Osteoblast (primary cell): ENCODE measurements around the gene MAU2. TPM values are rescaled to one million over a fixed set of nuclear protein-coding genes. Genes with fewer than 3 reads are reported as not detected.
"Not testable (repeated sequence)": the region's sequence is repeated elsewhere in the genome, so short reads cannot be mapped to it uniquely, and the experiment has no call there.

ENCODE experiments used
- DNase-seq: peaks from one replicate; pipeline ENCODE4 v3.0.0; 2011; ENCODE audit warnings: low spot score, mixed read lengths; ENCODE audit not compliant: insufficient read length; ENCODE audit errors: missing footprints
- H2AFZ ChIP-seq: 2 replicates; pipeline ENCODE4 v1.6.0; 2011; ENCODE audit warnings: mild to moderate bottlenecking, low read length
- H3K27ac ChIP-seq: 2 replicates; pipeline ENCODE4 v1.5.1; 2011; ENCODE audit warnings: mild to moderate bottlenecking, low read depth, low read length, moderate library complexity
- H3K27me3 ChIP-seq: 2 replicates; pipeline ENCODE4 v1.6.0; 2012; ENCODE audit warnings: mild to moderate bottlenecking, control low read depth, inconsistent platforms, low read length, moderate library complexity; ENCODE audit not compliant: insufficient read depth
- H3K36me3 ChIP-seq: 2 replicates; pipeline ENCODE4 v1.5.1; 2011; ENCODE audit warnings: mild to moderate bottlenecking, low read length, control low read depth, moderate library complexity; ENCODE audit not compliant: insufficient read depth
- H3K4me1 ChIP-seq: 2 replicates; pipeline ENCODE4 v1.5.1; 2011; ENCODE audit warnings: mild to moderate bottlenecking, low read length, control low read depth, moderate library complexity; ENCODE audit not compliant: insufficient read depth
- H3K4me2 ChIP-seq: 2 replicates; pipeline ENCODE4 v1.6.0; 2011; ENCODE audit warnings: mild to moderate bottlenecking, low read length; ENCODE audit not compliant: insufficient read depth
- H3K4me3 ChIP-seq: fragments of 200-600 bp; sonication (generic); 3 replicates; pipeline ENCODE4 v1.5.1; 2012; ENCODE audit warnings: mild to moderate bottlenecking, low read length, inconsistent platforms; ENCODE audit not compliant: insufficient read depth
- H3K79me2 ChIP-seq: 2 replicates; pipeline ENCODE4 v1.6.0; 2012; ENCODE audit warnings: mild to moderate bottlenecking, low read length, control low read depth, inconsistent platforms; ENCODE audit not compliant: insufficient read depth
- H3K9me3 ChIP-seq: 2 replicates; pipeline ENCODE4 v1.5.1; 2011; ENCODE audit warnings: low read depth, low read length, control low read depth
- H4K20me1 ChIP-seq: 2 replicates; pipeline ENCODE4 v1.6.0; 2012; ENCODE audit warnings: mild to moderate bottlenecking, low read length, control low read depth; ENCODE audit not compliant: insufficient read depth
- total RNA-seq: library from RNA; depleted of rRNA; stranded (reverse); fragments of >200 nt; gene quantifications from 2 replicates; pipeline ENCODE4 v1.2.3, GENCODE V29; 2012
- TF ChIP-seq, protein P1 (sequence below): IDR thresholded peaks from 2 replicates; pipeline ENCODE4 v1.5.1; 2011; ENCODE audit warnings: mild to moderate bottlenecking, low read depth, low read length, moderate library complexity; ENCODE audit errors: extremely low read depth

The MAU2 gene
- total RNA-seq, 1 donor = 39.1 TPM

DNA sequence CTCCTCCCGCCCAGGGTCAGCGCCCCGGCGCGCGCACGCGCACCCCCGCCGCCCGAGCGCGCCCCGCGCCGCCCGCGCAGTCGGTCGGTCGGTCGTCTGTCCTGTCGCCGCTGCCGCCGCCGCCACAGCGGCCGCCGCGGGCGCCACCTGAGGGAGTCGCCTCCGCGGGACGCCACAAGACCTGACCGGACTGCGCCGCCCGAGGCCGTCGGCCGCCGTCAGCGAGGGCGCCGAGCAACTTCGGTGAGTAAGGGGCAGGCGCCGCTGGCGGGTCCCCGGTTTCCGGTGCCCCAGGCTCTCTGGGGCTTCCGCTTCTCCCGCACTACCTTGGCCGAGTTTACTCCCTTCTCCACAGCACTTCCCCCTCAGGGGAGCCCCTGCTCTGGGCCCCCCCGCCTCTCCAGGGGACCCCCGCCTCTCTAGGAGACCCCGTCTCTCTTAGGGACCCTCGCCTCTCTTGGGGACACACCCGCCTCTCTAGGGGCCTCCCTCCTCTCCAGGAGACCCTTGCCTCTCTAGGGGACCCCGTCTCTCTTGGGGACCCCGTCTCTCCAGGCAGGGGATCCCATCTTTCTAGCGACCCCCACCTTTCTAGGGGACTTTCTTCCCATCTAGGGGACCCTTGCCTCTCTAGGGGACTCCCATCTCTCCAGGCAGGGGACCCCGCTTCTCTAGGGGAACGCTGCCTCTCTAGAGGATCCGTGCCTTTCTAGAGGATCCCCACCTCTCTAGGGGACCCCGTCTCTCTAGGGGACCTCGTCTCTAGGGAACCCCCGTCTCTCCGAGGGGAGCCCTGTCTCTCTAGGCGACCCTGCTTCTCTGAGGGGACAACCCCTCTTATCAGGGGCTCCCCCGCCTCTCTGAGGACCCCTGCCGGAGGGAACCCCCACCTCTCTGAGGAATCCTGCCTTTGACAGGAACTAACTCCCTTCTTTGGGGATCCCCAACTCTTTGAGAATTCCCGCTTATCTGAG is 65.6 kb downstream of the MAU2 start:
- Histone ChIP-seq H3K79me2 (peaks cover 51% of the 10 kb centered on the region), H3K36me3 (no peaks in the 10 kb centered on the region), H3K27me3 (no peaks in the 10 kb centered on the region), H3K27ac (peak overlapping the region; percentile 78), H3K4me2 (peak overlapping the region; percentile 96), H3K4me1 (peaks cover 30% of the 10 kb centered on the region), H3K4me3 (peak overlapping the region; percentile 89), H4K20me1 (no peaks in the 10 kb centered on the region), H3K9me3 (no peaks in the 10 kb centered on the region), H2AFZ (peak overlapping the region; percentile 74)
- TF ChIP-seq, protein P1, sequence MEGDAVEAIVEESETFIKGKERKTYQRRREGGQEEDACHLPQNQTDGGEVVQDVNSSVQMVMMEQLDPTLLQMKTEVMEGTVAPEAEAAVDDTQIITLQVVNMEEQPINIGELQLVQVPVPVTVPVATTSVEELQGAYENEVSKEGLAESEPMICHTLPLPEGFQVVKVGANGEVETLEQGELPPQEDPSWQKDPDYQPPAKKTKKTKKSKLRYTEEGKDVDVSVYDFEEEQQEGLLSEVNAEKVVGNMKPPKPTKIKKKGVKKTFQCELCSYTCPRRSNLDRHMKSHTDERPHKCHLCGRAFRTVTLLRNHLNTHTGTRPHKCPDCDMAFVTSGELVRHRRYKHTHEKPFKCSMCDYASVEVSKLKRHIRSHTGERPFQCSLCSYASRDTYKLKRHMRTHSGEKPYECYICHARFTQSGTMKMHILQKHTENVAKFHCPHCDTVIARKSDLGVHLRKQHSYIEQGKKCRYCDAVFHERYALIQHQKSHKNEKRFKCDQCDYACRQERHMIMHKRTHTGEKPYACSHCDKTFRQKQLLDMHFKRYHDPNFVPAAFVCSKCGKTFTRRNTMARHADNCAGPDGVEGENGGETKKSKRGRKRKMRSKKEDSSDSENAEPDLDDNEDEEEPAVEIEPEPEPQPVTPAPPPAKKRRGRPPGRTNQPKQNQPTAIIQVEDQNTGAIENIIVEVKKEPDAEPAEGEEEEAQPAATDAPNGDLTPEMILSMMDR = peak; percentile 23
- DNase-seq = no peak

DNA sequence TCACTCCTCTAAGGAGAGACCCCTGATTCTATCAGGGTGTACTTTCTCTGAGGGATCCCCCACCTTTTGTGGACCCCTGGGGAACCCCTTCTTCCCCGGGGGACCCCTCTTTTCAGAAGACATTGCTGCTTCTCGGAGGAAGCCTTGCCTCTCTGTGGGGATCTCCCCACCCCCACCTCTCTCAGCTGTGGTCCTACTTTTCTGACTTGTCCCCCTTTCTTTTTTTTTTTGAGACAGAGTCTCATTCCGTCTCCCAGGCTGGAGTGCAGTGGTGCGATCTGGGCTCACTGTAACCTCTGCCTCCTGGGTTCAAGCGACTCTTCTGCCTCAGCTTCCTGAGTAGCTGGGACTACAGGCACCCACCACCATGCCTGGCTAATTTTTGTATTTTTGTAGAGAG is 66.5 kb downstream of the MAU2 start:
- Histone ChIP-seq H4K20me1 (no peaks in the 10 kb centered on the region), H2AFZ (no peak overlapping the region), H3K27me3 (no peaks in the 10 kb centered on the region), H3K36me3 (no peaks in the 10 kb centered on the region), H3K4me1 (peaks cover 30% of the 10 kb centered on the region), H3K4me2 (peak overlapping the region; percentile 96), H3K4me3 (peak overlapping the region; percentile 89), H3K27ac (no peak overlapping the region), H3K9me3 (no peaks in the 10 kb centered on the region), H3K79me2 (peaks cover 57% of the 10 kb centered on the region)
- no peak for DNase-seq
- TF ChIP-seq, protein P1 = no peak

DNA sequence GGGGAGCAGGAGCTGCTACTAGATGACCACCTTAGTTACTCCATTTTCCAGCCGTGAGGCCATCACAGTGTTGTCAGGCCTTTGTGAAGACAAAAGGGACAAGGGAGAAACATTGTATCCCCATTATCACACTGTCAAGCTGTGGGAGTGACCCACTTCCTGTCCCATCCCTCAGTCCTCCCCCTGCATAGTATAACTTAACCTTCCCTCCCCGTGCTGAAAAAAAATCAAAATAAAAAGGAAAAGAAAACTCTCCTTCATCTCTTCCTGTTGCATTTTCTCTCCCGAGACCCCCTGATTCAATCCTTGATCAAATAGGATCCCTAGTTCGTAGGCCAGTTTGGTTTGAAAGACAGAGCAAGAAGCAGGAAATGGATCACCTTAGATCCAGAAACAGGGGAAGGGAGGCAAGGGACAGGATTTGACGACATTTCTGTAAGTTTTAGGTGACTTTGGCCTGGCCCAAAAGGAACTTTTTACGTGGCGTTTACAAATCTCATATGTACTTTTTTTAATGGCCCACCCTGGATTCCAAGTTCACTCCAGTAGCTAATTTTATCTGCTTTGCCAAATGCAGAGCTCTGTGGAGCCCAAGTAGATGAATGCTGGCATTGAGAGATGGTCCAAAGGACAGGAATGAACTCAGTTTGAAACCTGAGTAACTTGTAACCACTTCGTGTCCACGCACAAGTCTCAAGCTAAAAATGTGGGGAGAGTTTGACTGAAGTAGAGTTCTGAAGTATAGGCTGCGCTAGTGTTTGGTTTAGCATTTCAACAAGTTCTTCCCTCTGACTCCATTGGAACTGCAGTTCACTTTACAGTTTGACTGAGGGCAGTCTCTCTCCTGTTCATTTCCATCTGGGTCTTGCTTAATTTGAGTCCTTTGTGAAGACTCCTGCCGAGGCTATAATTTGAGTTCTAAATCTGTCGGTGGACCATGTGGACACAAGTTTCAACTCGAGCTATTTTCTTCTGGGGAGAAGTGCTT is 68.2 kb downstream of the MAU2 start:
- Histone ChIP-seq H3K4me3 (no peak overlapping the region), H3K4me1 (peaks cover 30% of the 10 kb centered on the region), H4K20me1 (no peaks in the 10 kb centered on the region), H3K36me3 (no peaks in the 10 kb centered on the region), H3K9me3 (no peaks in the 10 kb centered on the region), H2AFZ (peak overlapping the region; percentile 52), H3K27ac (no peak overlapping the region), H3K27me3 (no peaks in the 10 kb centered on the region), H3K79me2 (peaks cover 71% of the 10 kb centered on the region), H3K4me2 (peak overlapping the region; percentile 18)
- TF ChIP-seq, protein P1 = no peak
- peak; percentile 35 for DNase-seq

DNA sequence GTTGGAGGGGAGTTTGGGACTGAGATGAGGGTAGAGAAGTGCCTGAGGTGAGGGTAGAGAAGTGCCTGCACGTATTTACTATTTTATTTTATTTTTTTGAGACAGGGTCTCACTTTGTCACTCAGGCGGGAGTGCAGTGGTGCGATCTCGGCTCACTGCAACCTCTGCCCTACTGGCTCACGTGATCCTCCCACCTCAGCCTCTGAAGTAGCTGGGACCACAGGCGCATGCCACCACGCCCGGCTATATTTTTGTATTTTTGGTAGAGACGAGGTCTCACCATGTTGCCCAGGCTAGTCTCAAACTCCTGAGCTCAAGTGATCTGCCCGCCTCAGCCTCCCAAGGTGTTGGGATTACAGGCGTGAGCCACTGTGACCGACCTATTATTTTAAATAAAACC is 69.1 kb downstream of the MAU2 start:
- H3K36me3 ChIP-seq, H3K27ac ChIP-seq, H3K9me3 ChIP-seq, H4K20me1 ChIP-seq, H3K27me3 ChIP-seq, H3K4me3 ChIP-seq, DNase-seq: not testable (repeated sequence)
- Histone ChIP-seq H3K4me1 (peaks cover 26% of the 10 kb centered on the region), H3K79me2 (peaks cover 80% of the 10 kb centered on the region), H3K4me2 (peak overlapping the region; percentile 18), H2AFZ (peak overlapping the region; percentile 52)

DNA sequence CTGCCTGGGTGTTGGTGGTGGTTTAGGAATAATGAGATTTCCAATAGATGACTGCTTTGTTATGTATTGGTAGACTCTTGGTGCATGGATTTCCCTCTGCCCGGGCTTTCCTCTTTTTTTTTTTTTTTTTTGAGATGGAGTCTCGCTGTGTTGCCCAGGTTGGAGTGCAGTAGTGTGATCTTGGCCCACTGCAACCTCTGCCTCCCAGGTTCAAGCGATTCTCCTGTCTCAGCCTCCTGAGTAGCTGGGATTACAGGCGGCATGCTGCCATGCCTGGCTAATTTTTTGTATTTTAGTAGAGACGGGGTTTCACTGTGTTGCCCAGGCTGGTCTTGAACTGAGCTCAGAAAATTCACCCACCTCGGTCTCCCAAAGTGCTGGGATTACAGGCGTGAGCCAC is 73.7 kb downstream of the MAU2 start:
- H3K4me3 ChIP-seq, H2AFZ ChIP-seq, H4K20me1 ChIP-seq, H3K4me1 ChIP-seq, H3K36me3 ChIP-seq, H3K9me3 ChIP-seq, H3K4me2 ChIP-seq, H3K27ac ChIP-seq, H3K27me3 ChIP-seq, DNase-seq: not testable (repeated sequence)
- H3K79me2 ChIP-seq = peaks cover 85% of the 10 kb centered on the region
